ENCODE measurements around the gene ZNF689. TPM values are rescaled to one million over a fixed set of nuclear protein-coding genes. Genes with fewer than 3 reads are reported as not detected.

Gene ZNF689
- total and polyA plus RNA-seq, 2 of the 13 experiments (the other 11 are each of a cell fraction or from before 2014, with no cell fraction given) = 9.7 to 19.5 TPM

GRCh38 chr16:30623536-30624283, 13.5 kb upstream of the ZNF689 start:
- peak overlapping the region; percentile 3; the same call in 1 of the 2 replicates for H3K9ac ChIP-seq (ENCODE audit: insufficient read depth, low read depth, low read length)
- H2AFZ ChIP-seq (ENCODE audit: low read length) = peak overlapping the region; percentile 45
- no peaks in the 10 kb centered on the region for H4K20me1 ChIP-seq (ENCODE audit: insufficient read depth, low read length)
- H3K4me3 ChIP-seq (replicated peaks in 1 of 3; ENCODE audit: insufficient read depth in 1 of 3, low read depth in 2 of 3, low read length in 3 of 3) = peak overlapping the region; percentile 35 to 43 (median 37)
- peak overlapping the region; percentile 73 for H3K4me2 ChIP-seq (ENCODE audit: low read depth, low read length)
- in situ Hi-C loops (cut with HindIII; ENCODE audit: extremely low pct_ligation_motif_present, low pct_unique_long_range_greater_than_20kb) = loop anchor here (5.0 kb wide), 1 partner anchor 51 kb away; the partner anchor contains the start of gene ZNF688
- POLR2A ChIA-PET = interaction anchor here (1.1 to 6.5 kb wide), 3 partner anchors 10 to 20 kb away, joined by 3 to 46 read pairs (median 3); partner anchors contain the start of gene ZNF689
- no peaks in the 10 kb centered on the region for H3K79me2 ChIP-seq (ENCODE audit: insufficient read depth, low read length)
- H3K36me3 ChIP-seq (replicated peaks in 1 of 2; ENCODE audit: control insufficient read depth in 1 of 2, insufficient read depth in 2 of 2, low read length in 2 of 2) = no peaks in the 10 kb centered on the region
- peaks cover 86% of the 10 kb centered on the region for H3K4me1 ChIP-seq (ENCODE audit: insufficient read depth, low read length)
- WGBS (ENCODE audit: low lambda C conversion rate) = 25% methylated on average over 11 of the region's 11 CpGs
- ATAC-seq = peak; percentile 49
- H3K27me3 ChIP-seq (ENCODE audit: control insufficient read depth in 1 of 2, insufficient read depth in 2 of 2, low read length in 2 of 2) = peaks cover 0 to 19% of the 10 kb centered on the region in 2 experiments; a peak in 3 of 5 replicates
- no peak overlapping the region for H3K27ac ChIP-seq (ENCODE audit: extremely low read length, insufficient read depth, low read length)
- no peak for FAIRE-seq
- intact Hi-C loops (cut with micrococcal nuclease; ENCODE audit: unreplicated experiment) = no loop called here
- no peak for DNase-seq (ENCODE audit: low spot score)
- BruUV-seq (replicated peaks) = no TSS peak
- CTCF ChIA-PET (ENCODE audit: low intra/inter-chr PET ratio, low total read pairs) = no interaction called here
- H3K9me3 ChIP-seq (ENCODE audit: low read length) = no peaks in the 10 kb centered on the region
- no peak for TF ChIP-seq CREB1 (IDR thresholded peaks at IDR 0.05)
- TF ChIP-seq CREB1 (CRISPR knock-in tag; IDR thresholded peaks at IDR 0.05) = peak; percentile 16; the same call in 1 of the 2 replicates
- TF ChIP-seq BRF2 (CRISPR knock-in tag; IDR thresholded peaks at IDR 0.05) = no peak
- no peak for TF ChIP-seq TIGD3 (CRISPR knock-in tag; IDR thresholded peaks at IDR 0.05; ENCODE audit: borderline replicate concordance)
- TF ChIP-seq ZNF547 (CRISPR knock-in tag; IDR thresholded peaks at IDR 0.05) = 0 out of 2 replicates have a peak, but pooled peaks have one; percentile 22
- no peak for TF ChIP-seq MATR3 (CRISPR knock-in tag; IDR thresholded peaks at IDR 0.05)
- no peak for TF ChIP-seq ZNF101 (CRISPR knock-in tag; IDR thresholded peaks at IDR 0.05; ENCODE audit: borderline replicate concordance, low read depth)
- TF ChIP-seq ZBTB7A (CRISPR knock-in tag; IDR thresholded peaks at IDR 0.05) = 0 out of 2 replicates have a peak, but pooled peaks have one; percentile 0
- no peak for TF ChIP-seq NFE2L1 (CRISPR knock-in tag; IDR thresholded peaks at IDR 0.05; ENCODE audit: borderline replicate concordance)
- no peak for TF ChIP-seq ZNF549 (CRISPR knock-in tag; IDR thresholded peaks at IDR 0.05)
- no peak for TF ChIP-seq KLF16 (CRISPR knock-in tag; IDR thresholded peaks at IDR 0.05)
- TF ChIP-seq ERF (CRISPR knock-in tag; IDR thresholded peaks at IDR 0.05) = 0 out of 2 replicates have a peak, but pooled peaks have one; percentile 16
- 0 out of 2 replicates have a peak, but pooled peaks have one; percentile 18 for TF ChIP-seq HDAC1 (CRISPR knock-in tag; IDR thresholded peaks at IDR 0.05)
- TF ChIP-seq PBX2 (CRISPR knock-in tag; IDR thresholded peaks at IDR 0.05) = no peak

Measured in HepG2 (cell line).